ENCODE data around the gene ASPHD2. TPM values are rescaled to one million over a fixed set of nuclear protein-coding genes. Genes with fewer than 3 reads are reported as not detected.

Gene ASPHD2
- total and polyA plus RNA-seq, 10 of the 15 experiments (the other 5 are each of a cell fraction or from before 2014, with no cell fraction given) = 1.6 to 10.6 (median 5.2) TPM

GRCh38 chr22:26444777-26445176 lies 15.7 kb downstream of the ASPHD2 start (continued):
- TF ChIP-seq CEBPZ (IDR thresholded peaks at IDR 0.05; ENCODE audit: low read depth, low read length) (no peak), MEF2B (IDR thresholded peaks at IDR 0.05; ENCODE audit: partially characterized antibody, poor library complexity, severe bottlenecking) (no peak), HDAC2 (IDR thresholded peaks at IDR 0.05) (no peak), CREB1 (IDR thresholded peaks at IDR 0.05; ENCODE audit: low read depth) (no peak), CEBPB (IDR thresholded peaks at IDR 0.05; ENCODE audit: borderline replicate concordance in 1 of 2, low read depth in 2 of 2, low read length in 2 of 2) (no peak), CBX5 (IDR thresholded peaks at IDR 0.05; ENCODE audit: low read depth) (no peak)

- RAD21 ChIA-PET (ENCODE audit: unreplicated experiment) = no interaction called here
- POLR2A ChIA-PET = no interaction called here
- Histone ChIP-seq H3K79me2 (ENCODE audit: control insufficient read depth, insufficient read depth, low read length) (peaks cover under 1% of the 10 kb centered on the region), H3K4me1 (ENCODE audit: control insufficient read depth, insufficient read depth, low read length) (no peaks in the 10 kb centered on the region), H3K9me3 (replicated peaks; ENCODE audit: control insufficient read depth, insufficient read depth, low read length) (no peaks in the 10 kb centered on the region), H3K9ac (ENCODE audit: control insufficient read depth, insufficient read depth, low read length) (no peak overlapping the region), H3K4me3 (no peak overlapping the region), H2AFZ (ENCODE audit: control insufficient read depth, low read depth, low read length) (no peak overlapping the region), H3K27me3 (replicated peaks in 1 of 2; ENCODE audit: control insufficient read depth in 2 of 2, insufficient read depth in 2 of 2, low read length in 1 of 2) (no peaks in the 10 kb centered on the region), H4K20me1 (ENCODE audit: control insufficient read depth, insufficient read depth) (no peaks in the 10 kb centered on the region), H3K36me3 (ENCODE audit: control insufficient read depth in 2 of 2, insufficient read depth in 2 of 2, low read length in 1 of 2) (peaks cover 0 to 13% of the 10 kb centered on the region in 2 experiments; a peak in 3 of 4 replicates), H3K4me2 (ENCODE audit: control insufficient read depth, insufficient read depth) (no peak overlapping the region), H3K27ac (ENCODE audit: control insufficient read depth, insufficient read depth) (no peak overlapping the region)
- in situ Hi-C loops (cut with MboI) (no loop called here), intact Hi-C loops (cut with micrococcal nuclease; ENCODE audit: unreplicated experiment) (no loop called here)
- DNase-seq (ENCODE audit: low read depth, low spot score) (no peak), FAIRE-seq (no peak), ATAC-seq (no peak)
- no peak for TF ChIP-seq TCF3 (IDR thresholded peaks at IDR 0.05; ENCODE audit: borderline replicate concordance, insufficient read depth, low read depth, low read length)
- TF ChIP-seq NFIC (IDR thresholded peaks at IDR 0.05; ENCODE audit: low read depth, low read length) = no peak
- no peak for TF ChIP-seq CBFB (IDR thresholded peaks at IDR 0.05; ENCODE audit: low read depth)
- TF ChIP-seq MYB (IDR thresholded peaks at IDR 0.05; ENCODE audit: borderline replicate concordance, low read depth, low read length) = no peak
- TF ChIP-seq SUPT20H (IDR thresholded peaks at IDR 0.05; ENCODE audit: borderline replicate concordance, control insufficient read depth, low read depth, low read length) = no peak
- no peak for TF ChIP-seq SIX5 (IDR thresholded peaks at IDR 0.05; ENCODE audit: low read depth, low read length, severe bottlenecking)
- no peak for TF ChIP-seq TAF1 (IDR thresholded peaks at IDR 0.05; ENCODE audit: borderline replicate concordance, low read depth, low read length)
- no peak for TF ChIP-seq USF2 (IDR thresholded peaks at IDR 0.05; ENCODE audit: borderline replicate concordance, low read depth, low read length)
- no peak for TF ChIP-seq TCF12 (IDR thresholded peaks at IDR 0.05; ENCODE audit: low read depth, low read length)
- TF ChIP-seq ZSCAN29 (IDR thresholded peaks at IDR 0.05) = no peak
- TF ChIP-seq JUNB (IDR thresholded peaks at IDR 0.05) = no peak
- TF ChIP-seq RUNX3 (IDR thresholded peaks at IDR 0.05; ENCODE audit: low read length) = no peak
- CTCF ChIA-PET = no interaction called here
- WGBS (ENCODE audit: insufficient coverage, insufficient replicate concordance, low lambda C conversion rate, missing lambda C conversion rate) = 93% methylated on average over 15 of the region's 15 CpGs
- BruUV-seq (replicated peaks) = no TSS peak
- SMC1A ChIA-PET (ENCODE audit: uncharacterized antibody, unreplicated experiment) = interaction anchor here (1.1 kb wide), 1 partner anchor 15 kb away, joined by 3 read pairs; no protein-coding TSS in a partner anchor
Measured at GRCh38 chr22:26445577-26446275, 16.7 kb downstream of the ASPHD2 start.
